ENCODE data around the gene LRP8.

- TF ChIP-seq CTCF (IDR thresholded peaks at IDR 0.05) (no peak), POLR2A (IDR thresholded peaks at IDR 0.05) (no peak), POLR2AphosphoS5 (IDR thresholded peaks at IDR 0.05) (no peak)
These were observed 41.3 kb upstream of the LRP8 start for GRCh38 chr1:53369034-53369750.

Measured in gastroesophageal sphincter (tissue), 3 donors.